ENCODE measurements around the gene LRATD1.

The LRATD1 gene

GRCh38 chr2:14675489-14675888, 43.0 kb downstream of the LRATD1 start:
- Histone ChIP-seq H3K27me3 (ENCODE audit: control insufficient read depth, insufficient read depth, low read length) (no peaks in the 10 kb centered on the region), H3K9ac (ENCODE audit: low read length) (no peak overlapping the region), H3K4me3 (ENCODE audit: low read length) (no peak overlapping the region), H3K9me3 (ENCODE audit: control insufficient read depth, low read depth, low read length) (no peaks in the 10 kb centered on the region), H3K4me1 (ENCODE audit: control insufficient read depth, low read depth, low read length) (peaks cover 3% of the 10 kb centered on the region), H3K27ac (ENCODE audit: low read length) (no peak overlapping the region), H3K36me3 (ENCODE audit: control insufficient read depth, low read depth, low read length) (no peaks in the 10 kb centered on the region)

- Histone ChIP-seq H3K36me3 (ENCODE audit: control insufficient read depth, low read depth, low read length) (no peaks in the 10 kb centered on the region), H3K27ac (ENCODE audit: low read length) (no peak overlapping the region), H3K4me3 (ENCODE audit: low read length) (no peak overlapping the region), H3K27me3 (ENCODE audit: control insufficient read depth, insufficient read depth, low read length) (no peaks in the 10 kb centered on the region), H3K9ac (ENCODE audit: low read length) (no peak overlapping the region), H3K4me1 (ENCODE audit: control insufficient read depth, low read depth, low read length) (peaks cover 3% of the 10 kb centered on the region), H3K9me3 (ENCODE audit: control insufficient read depth, low read depth, low read length) (no peaks in the 10 kb centered on the region)
These were observed 43.9 kb downstream of the LRATD1 start for GRCh38 chr2:14676371-14676770.

- no peaks in the 10 kb centered on the region for H3K27me3 ChIP-seq (ENCODE audit: control insufficient read depth, insufficient read depth, low read length)
- H3K36me3 ChIP-seq (ENCODE audit: control insufficient read depth, low read depth, low read length) = no peaks in the 10 kb centered on the region
- H3K4me3 ChIP-seq (ENCODE audit: low read length) = no peak overlapping the region
- H3K4me1 ChIP-seq (ENCODE audit: control insufficient read depth, low read depth, low read length) = peaks cover 3% of the 10 kb centered on the region
- no peak overlapping the region for H3K27ac ChIP-seq (ENCODE audit: low read length)
- no peak overlapping the region for H3K9ac ChIP-seq (ENCODE audit: low read length)
- no peaks in the 10 kb centered on the region for H3K9me3 ChIP-seq (ENCODE audit: control insufficient read depth, low read depth, low read length)
These were observed 44.5 kb downstream of the LRATD1 start for GRCh38 chr2:14677039-14677438.

GRCh38 chr2:14678761-14679160, 46.2 kb downstream of the LRATD1 start:
- no peak overlapping the region for H3K9ac ChIP-seq (ENCODE audit: low read length)
- no peaks in the 10 kb centered on the region for H3K27me3 ChIP-seq (ENCODE audit: control insufficient read depth, insufficient read depth, low read length)
- H3K4me3 ChIP-seq (ENCODE audit: low read length) = no peak overlapping the region
- H3K4me1 ChIP-seq (ENCODE audit: control insufficient read depth, low read depth, low read length) = peaks cover 3% of the 10 kb centered on the region
- no peaks in the 10 kb centered on the region for H3K36me3 ChIP-seq (ENCODE audit: control insufficient read depth, low read depth, low read length)
- H3K27ac ChIP-seq (ENCODE audit: low read length) = no peak overlapping the region
- H3K9me3 ChIP-seq (ENCODE audit: control insufficient read depth, low read depth, low read length) = no peaks in the 10 kb centered on the region

- H3K4me1 ChIP-seq (ENCODE audit: control insufficient read depth, low read depth, low read length) = peaks cover 3% of the 10 kb centered on the region
- H3K9me3 ChIP-seq (ENCODE audit: control insufficient read depth, low read depth, low read length) = no peaks in the 10 kb centered on the region
- no peaks in the 10 kb centered on the region for H3K36me3 ChIP-seq (ENCODE audit: control insufficient read depth, low read depth, low read length)
- no peaks in the 10 kb centered on the region for H3K27me3 ChIP-seq (ENCODE audit: control insufficient read depth, insufficient read depth, low read length)
- no peak overlapping the region for H3K9ac ChIP-seq (ENCODE audit: low read length)
- H3K4me3 ChIP-seq (ENCODE audit: low read length) = no peak overlapping the region
- H3K27ac ChIP-seq (ENCODE audit: low read length) = no peak overlapping the region
These were observed 49.1 kb downstream of the LRATD1 start for GRCh38 chr2:14681608-14682007.
